Activated T-cell treated with anti-CD3 and anti-CD28 coated beads, Interleukin-2, amount 50 U/mL, for 24 hours (primary cell): Measurements from ENCODE around the gene RAMP1.

Source experiments
- DNase-seq: peaks from one replicate; pipeline ENCODE4 v3.0.0-alpha.2; 2020
- H3K27ac Mint-ChIP-seq: 2 replicates; pipeline ENCODE4 v1.8.0; 2020; ENCODE audit warnings: mild to moderate bottlenecking, mixed read lengths
- H3K27me3 Mint-ChIP-seq: 2 replicates; pipeline ENCODE4 v1.8.0; 2020; ENCODE audit warnings: mixed read lengths
- H3K36me3 Mint-ChIP-seq: 2 replicates; pipeline ENCODE4 v1.8.0; 2020; ENCODE audit warnings: low read depth, mixed read lengths
- H3K4me1 Mint-ChIP-seq: 2 replicates; pipeline ENCODE4 v1.8.0; 2020; ENCODE audit warnings: low read depth, mixed read lengths
- H3K4me3 Mint-ChIP-seq: 2 replicates; pipeline ENCODE4 v1.8.0; 2020; ENCODE audit warnings: mild to moderate bottlenecking, moderate library complexity, mixed read lengths
- H3K9me3 Mint-ChIP-seq: 2 replicates; pipeline ENCODE4 v1.8.0; 2020; ENCODE audit warnings: mixed read lengths

RAMP1 gene

GRCh38 chr2:237877576-237878307 lies 18.3 kb downstream of the RAMP1 start:
- Mint-ChIP-seq H3K9me3 (no peaks in the 10 kb centered on the region), H3K4me3 (no peak overlapping the region), H3K27me3 (no peaks in the 10 kb centered on the region), H3K27ac (no peak overlapping the region), H3K4me1 (peaks cover 7% of the 10 kb centered on the region), H3K36me3 (no peaks in the 10 kb centered on the region)
- DNase-seq, result no peak

- Mint-ChIP-seq H3K27ac (no peak overlapping the region), H3K4me1 (peaks cover 5% of the 10 kb centered on the region)
Observed at GRCh38 chr2:237878321-237879057, 19.1 kb downstream of the RAMP1 start.

GRCh38 chr2:237879058-237879430 lies 19.6 kb downstream of the RAMP1 start:
- H3K27me3 Mint-ChIP-seq, result no peaks in the 10 kb centered on the region
- no peak for DNase-seq
- H3K4me1 Mint-ChIP-seq, result no peaks in the 10 kb centered on the region
- H3K27ac Mint-ChIP-seq, result no peak overlapping the region
- H3K36me3 Mint-ChIP-seq, result no peaks in the 10 kb centered on the region
- no peaks in the 10 kb centered on the region for H3K9me3 Mint-ChIP-seq
- no peak overlapping the region for H3K4me3 Mint-ChIP-seq

More at GRCh38 chr2:237878321-237879057, 19.1 kb downstream of the RAMP1 start:
- no peaks in the 10 kb centered on the region for H3K36me3 Mint-ChIP-seq
- H3K27me3 Mint-ChIP-seq, result no peaks in the 10 kb centered on the region
- H3K4me3 Mint-ChIP-seq, result no peak overlapping the region
- H3K9me3 Mint-ChIP-seq, result no peaks in the 10 kb centered on the region
- no peak for DNase-seq

GRCh38 chr2:237879991-237880560 lies 20.7 kb downstream of the RAMP1 start:
- no peak overlapping the region for H3K27ac Mint-ChIP-seq
- no peaks in the 10 kb centered on the region for H3K36me3 Mint-ChIP-seq
- no peak overlapping the region for H3K4me3 Mint-ChIP-seq
- DNase-seq, result no peak
- H3K4me1 Mint-ChIP-seq, result no peaks in the 10 kb centered on the region
- no peaks in the 10 kb centered on the region for H3K9me3 Mint-ChIP-seq
- no peaks in the 10 kb centered on the region for H3K27me3 Mint-ChIP-seq

GRCh38 chr2:237882510-237883481 lies 23.4 kb downstream of the RAMP1 start:
- Mint-ChIP-seq H3K4me3 (no peak overlapping the region), H3K36me3 (no peaks in the 10 kb centered on the region), H3K27ac (no peak overlapping the region), H3K27me3 (no peaks in the 10 kb centered on the region), H3K9me3 (no peaks in the 10 kb centered on the region), H3K4me1 (no peaks in the 10 kb centered on the region)
- no peak for DNase-seq

GRCh38 chr2:237883951-237884446 lies 24.6 kb downstream of the RAMP1 start:
- Mint-ChIP-seq H3K4me3 (no peak overlapping the region), H3K27me3 (no peaks in the 10 kb centered on the region), H3K9me3 (no peaks in the 10 kb centered on the region), H3K4me1 (no peaks in the 10 kb centered on the region), H3K36me3 (no peaks in the 10 kb centered on the region), H3K27ac (no peak overlapping the region)
- no peak for DNase-seq

GRCh38 chr2:237884681-237885080 lies 25.3 kb downstream of the RAMP1 start:
- Mint-ChIP-seq H3K9me3 (no peaks in the 10 kb centered on the region), H3K36me3 (no peaks in the 10 kb centered on the region), H3K27me3 (no peaks in the 10 kb centered on the region), H3K27ac (no peak overlapping the region), H3K4me3 (no peak overlapping the region), H3K4me1 (no peaks in the 10 kb centered on the region)
- DNase-seq, result no peak

- Mint-ChIP-seq H3K27ac (no peak overlapping the region), H3K27me3 (no peaks in the 10 kb centered on the region), H3K9me3 (no peaks in the 10 kb centered on the region), H3K36me3 (no peaks in the 10 kb centered on the region), H3K4me1 (no peaks in the 10 kb centered on the region), H3K4me3 (no peak overlapping the region)
- DNase-seq, result no peak
Observed at GRCh38 chr2:237885111-237885930, 25.9 kb downstream of the RAMP1 start.

GRCh38 chr2:237885931-237886684 lies 26.7 kb downstream of the RAMP1 start:
- DNase-seq, result no peak
- no peak overlapping the region for H3K27ac Mint-ChIP-seq
- no peaks in the 10 kb centered on the region for H3K27me3 Mint-ChIP-seq
- peaks cover 5% of the 10 kb centered on the region for H3K4me1 Mint-ChIP-seq
- H3K9me3 Mint-ChIP-seq, result no peaks in the 10 kb centered on the region
- no peak overlapping the region for H3K4me3 Mint-ChIP-seq
- H3K36me3 Mint-ChIP-seq, result no peaks in the 10 kb centered on the region

- Mint-ChIP-seq H3K4me1 (peaks cover 5% of the 10 kb centered on the region), H3K36me3 (no peaks in the 10 kb centered on the region), H3K9me3 (no peaks in the 10 kb centered on the region), H3K27ac (no peak overlapping the region), H3K27me3 (no peaks in the 10 kb centered on the region), H3K4me3 (no peak overlapping the region)
- no peak for DNase-seq
Observed at GRCh38 chr2:237886685-237887481, 27.5 kb downstream of the RAMP1 start.

- Mint-ChIP-seq H3K4me3 (no peak overlapping the region), H3K36me3 (no peaks in the 10 kb centered on the region), H3K4me1 (peaks cover 9% of the 10 kb centered on the region), H3K27ac (no peak overlapping the region), H3K9me3 (no peaks in the 10 kb centered on the region), H3K27me3 (no peaks in the 10 kb centered on the region)
- DNase-seq, result no peak
Observed at GRCh38 chr2:237888389-237888788, 29.0 kb downstream of the RAMP1 start.

- Mint-ChIP-seq H3K4me3 (no peak overlapping the region), H3K9me3 (no peaks in the 10 kb centered on the region), H3K27me3 (no peaks in the 10 kb centered on the region), H3K4me1 (peaks cover 9% of the 10 kb centered on the region), H3K27ac (no peak overlapping the region), H3K36me3 (no peaks in the 10 kb centered on the region)
- DNase-seq, result no peak
Observed at GRCh38 chr2:237889016-237889415, 29.6 kb downstream of the RAMP1 start.
